NCI-H1417 (cell line): ENCODE results near the gene ATN1.

Experiments used
- DNase-seq, 3 experiments: peaks; one replicate each; lab custom pipeline; 2025; lab: John Stamatoyannopoulos, UW

The ATN1 gene

DNA sequence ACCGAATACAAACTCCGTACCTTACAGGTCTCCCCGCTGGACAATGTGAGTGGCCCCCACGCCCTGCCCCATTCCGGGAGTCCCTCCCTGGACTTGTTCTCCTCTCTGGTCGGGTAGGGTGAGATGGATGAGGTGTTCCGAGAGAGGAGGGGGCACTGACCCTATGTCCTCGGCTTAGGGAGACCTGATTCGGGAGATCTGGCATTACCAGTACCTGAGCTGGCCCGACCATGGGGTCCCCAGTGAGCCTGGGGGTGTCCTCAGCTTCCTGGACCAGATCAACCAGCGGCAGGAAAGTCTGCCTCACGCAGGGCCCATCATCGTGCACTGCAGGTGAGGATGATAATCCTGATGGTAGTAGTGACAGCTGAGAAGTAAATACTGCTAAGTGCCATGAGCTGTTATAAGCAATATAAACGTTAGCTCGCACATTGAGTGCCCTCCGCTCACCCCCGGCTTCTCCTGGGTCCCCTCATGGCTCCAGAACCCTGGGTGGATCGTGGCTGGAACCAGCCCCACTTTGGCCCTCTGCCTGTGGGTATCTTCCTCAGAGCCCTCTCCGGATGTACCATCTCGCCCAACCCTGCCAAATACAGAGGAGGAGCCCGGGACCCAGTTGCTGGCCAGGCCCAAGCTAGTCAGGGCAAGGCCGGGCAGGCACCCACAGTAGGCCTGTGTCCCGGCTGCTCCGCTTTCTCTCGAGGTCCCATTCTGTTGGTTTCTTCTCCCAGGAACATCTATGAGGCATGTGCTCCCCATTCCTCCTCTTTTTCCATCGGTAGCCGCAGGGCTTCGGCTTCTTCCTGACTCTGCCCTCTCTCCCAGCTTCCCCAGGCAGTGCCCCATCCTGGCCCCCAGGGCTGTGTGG lies 30.2 kb downstream of the ATN1 start:
- DNase-seq, result no peak

- no peak for DNase-seq
These were observed 30.9 kb downstream of the ATN1 start for GRCh38 chr12:6958609-6959057.

DNA sequence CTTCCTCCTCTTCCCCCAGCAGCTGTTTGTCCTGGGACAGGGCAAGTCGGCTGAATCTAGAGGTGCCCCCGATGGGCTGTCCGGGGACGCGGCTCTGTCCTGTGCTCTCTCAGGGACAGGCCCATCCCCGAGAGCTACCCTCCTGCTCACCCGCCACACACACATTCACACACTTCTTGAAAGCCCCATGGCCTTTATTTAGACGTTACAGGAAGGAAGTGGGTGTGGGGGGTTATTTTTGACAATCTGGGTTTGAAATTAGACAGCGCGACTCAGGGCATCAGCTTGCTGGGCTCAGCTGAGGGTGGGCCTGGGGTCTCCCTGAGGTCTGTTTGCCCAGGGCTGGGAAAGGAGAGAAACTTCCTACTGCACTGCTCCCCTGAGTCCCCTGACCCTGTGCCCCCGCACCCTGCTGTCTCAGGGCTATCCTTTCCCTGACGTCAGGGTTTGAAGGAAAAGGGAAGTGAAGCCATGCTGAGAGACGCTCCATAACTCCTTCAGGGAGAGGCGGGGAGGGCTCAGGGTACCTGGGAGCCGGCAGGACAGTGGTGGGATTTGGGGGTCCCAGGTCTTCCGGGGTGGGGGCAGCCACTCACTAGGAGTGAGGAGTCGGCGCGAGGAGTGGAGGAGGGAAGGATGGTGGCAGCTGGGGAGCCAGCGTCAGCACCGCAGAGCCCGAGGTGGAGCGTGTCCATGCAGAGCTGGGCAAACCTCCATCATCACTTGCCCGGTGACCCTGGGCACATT lies 31.5 kb downstream of the ATN1 start:
- no peak for DNase-seq

- no peak for DNase-seq
These were observed 32.2 kb downstream of the ATN1 start for GRCh38 chr12:6959805-6960592.

DNA sequence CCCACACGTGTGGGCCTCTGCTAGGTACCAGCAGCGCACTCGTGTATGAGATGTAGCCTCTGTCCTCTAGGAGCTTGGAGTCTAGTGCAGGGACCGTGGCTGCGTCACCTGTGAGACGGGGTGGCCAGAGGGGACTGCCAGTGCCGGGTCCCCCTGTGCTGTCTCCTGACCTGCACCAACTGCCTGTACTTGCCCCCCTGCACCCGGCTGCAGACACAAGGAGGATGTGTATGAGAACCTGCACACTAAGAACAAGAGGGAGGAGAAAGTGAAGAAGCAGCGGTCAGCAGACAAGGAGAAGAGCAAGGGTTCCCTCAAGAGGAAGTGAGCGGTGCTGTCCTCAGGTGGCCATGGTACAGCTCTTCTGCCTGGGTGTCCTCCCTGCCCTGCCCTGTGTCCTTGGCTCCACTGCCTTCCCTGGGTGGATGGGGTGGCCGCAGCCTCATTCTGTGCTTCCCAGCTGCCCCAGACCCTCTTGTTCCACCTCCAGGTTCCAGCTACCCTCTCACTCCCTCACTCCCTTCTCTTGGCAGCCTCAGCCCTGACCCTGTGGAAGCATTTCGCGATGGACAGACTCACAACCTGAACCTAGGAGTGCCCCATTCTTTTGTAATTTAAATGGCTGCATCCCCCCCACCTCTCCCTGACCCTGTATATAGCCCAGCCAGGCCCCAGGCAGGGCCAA lies 33.0 kb downstream of the ATN1 start:
- DNase-seq, result peak in 2 of 3 experiments; percentile 26 to 44

GRCh38 chr12:6961278-6961694 lies 33.5 kb downstream of the ATN1 start:
- peak in 2 of 3 experiments; percentile 63 to 75 for DNase-seq

DNA sequence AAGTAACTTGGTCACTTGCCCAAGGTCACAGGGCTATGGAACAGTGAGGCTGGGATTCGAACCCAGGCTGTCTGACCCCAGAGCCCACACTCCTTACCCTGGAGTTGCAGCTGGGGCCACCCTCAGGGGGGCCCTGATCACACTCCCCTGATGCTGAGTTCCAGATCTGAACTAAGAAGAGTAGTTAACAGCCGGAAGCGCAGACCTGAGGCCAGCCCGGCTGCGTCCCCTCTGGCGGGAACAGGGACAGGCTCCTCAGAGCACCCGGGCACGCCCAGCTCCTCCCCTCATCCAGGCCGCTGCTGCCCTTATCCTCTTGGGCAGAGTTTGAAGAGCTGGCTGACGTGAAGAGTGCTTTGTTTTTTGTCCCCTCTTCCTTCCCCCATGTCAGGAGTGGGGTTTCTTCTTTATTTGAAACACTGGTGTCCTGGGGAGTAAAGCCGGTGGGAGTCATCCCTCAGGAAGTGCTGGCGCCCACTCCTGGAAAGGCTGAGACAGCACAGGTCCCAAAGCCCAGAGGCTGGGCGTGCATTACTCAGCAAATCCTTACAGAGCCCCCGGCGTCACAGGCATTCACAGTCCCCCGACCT lies 34.0 kb downstream of the ATN1 start:
- DNase-seq, result peak; percentile 86 to 96 (median 93)

DNA sequence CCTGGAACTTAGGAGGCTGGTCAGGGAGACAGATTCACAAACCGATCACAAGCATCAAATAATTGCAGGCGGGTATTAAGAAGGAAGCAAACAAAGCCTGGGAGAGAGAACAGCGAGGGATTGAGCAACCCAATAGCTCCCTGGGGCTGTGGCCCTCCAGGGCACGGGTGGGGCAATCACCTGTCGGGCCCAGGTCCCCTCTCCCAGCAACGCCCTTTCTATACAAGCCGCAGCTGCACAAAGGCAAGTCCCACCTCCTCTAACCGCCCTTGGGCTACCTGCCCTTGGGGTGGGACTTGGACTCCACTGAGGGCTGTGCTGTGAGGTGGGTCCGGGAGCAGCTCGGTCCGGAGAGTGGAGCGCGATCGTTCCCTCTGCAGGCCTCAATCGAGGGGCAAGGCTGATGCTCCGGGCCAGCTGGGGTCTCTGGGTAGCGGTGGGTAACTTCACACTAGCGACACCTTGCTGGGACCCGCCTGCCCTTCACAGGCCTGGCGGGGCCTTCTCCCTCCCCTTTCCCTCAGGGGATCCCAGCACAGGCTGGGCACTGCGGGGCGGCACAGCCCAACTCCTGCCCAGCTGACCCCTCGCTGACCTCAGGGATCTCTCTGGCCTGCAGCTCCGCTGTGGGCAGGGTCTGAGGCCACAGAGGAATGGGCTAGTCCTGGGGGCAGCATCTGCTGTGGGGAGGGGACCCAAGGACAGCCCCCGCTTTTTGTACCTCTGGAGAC lies 34.7 kb downstream of the ATN1 start:
- peak in 2 of 3 experiments; percentile 78 to 96 for DNase-seq

DNA sequence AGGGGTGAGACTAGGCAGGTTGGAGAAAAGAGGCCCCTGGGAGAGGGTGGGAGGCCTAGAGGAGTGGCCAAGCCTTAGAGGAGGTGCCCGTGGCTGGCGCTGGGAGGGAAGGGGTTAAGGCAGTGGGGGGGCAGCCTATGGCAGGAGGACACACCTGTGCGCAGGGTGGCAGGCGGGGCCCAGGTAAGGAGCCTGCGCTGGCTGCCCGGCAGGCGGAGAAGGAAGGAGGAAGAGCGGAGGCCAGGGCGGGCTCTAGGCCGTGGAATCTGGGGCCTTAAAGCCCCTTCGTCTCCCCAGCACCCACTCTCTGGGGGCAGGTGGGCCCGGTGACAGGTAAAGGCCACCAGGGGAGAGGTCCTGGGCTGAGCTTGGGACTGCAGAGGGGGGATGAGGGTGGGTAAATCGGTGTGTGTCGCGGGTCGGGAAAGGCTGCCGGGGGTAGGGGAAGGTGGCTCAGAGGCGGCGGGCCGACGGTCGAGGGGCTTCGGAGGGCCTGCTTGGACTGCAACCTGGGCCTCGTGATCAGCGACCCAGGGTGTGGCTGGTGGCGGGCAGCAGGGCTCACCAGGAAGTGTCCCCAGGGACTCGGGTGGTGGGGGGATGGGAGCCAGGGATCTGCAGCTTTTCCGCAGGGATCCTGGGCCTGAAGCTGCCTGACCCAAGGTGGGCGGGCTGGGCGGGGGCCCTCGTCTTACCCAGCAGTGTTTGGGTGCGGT lies 35.4 kb downstream of the ATN1 start:
- DNase-seq, result peak; percentile 87 to 94 (median 93)

DNA sequence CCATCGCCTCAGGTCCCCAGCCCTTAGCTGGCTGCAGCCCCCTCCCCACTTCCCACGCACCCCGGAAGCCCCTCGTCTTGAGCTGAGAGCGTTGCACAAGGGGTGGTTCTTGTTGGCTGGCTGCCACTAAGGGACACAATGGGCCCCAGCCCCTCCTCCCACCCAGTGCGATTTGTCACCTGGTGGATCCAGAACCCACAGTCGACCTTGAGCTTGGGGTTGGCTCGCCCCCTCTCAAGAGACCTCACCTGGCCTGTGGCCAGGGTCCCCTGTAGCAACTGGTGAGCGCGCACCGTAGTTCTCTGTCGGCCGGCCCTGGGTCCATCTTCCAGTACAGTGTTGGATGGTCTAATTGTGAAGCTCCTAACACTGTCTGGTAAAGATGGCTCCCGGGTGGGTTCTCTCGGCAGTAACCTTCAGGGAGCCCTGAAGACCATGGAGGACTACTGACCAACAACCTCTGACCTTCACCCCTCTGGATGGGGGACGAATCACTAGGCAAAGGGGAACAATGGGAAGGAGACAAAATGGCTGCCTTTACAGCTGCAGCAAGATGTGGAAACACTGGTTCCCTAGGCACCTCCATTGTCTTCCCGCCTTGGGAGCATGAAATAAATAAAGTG lies 36.1 kb downstream of the ATN1 start:
- DNase-seq, result peak; percentile 46 to 71 (median 69)

- DNase-seq, result no peak
These were observed 36.9 kb downstream of the ATN1 start for GRCh38 chr12:6964605-6965025.

DNA sequence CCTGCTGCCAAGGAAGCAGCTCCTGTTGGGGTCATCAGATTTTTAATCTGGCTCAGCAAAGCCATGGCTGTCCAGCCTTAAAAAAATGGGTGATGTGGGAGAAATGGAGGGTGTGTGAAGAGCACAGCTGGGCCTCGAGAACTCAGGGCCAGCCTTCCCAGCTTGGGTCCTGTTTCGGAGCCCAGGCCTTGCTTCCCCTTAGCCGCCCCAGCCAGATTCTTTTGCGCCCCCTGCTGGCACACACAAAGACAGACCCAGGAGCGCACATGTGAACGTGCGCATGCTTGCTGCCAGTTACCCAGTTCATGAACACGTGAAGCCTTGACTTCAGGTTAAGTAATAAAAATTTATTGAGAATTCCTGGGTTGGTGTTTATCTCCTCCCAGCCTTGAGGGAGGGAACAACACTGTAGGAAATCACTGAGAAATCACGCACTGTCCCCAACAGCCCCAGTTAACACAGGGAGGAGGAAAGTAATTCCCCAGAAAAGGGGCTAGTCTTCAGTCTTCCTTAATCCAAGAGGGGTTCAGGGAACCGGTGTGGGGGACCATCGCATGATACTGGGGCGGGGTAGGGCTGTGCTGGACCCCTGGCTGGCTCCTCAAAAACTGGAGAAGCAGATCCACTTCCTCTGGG lies 37.4 kb downstream of the ATN1 start:
- DNase-seq, result peak; percentile 70 to 88 (median 88)

GRCh38 chr12:6965714-6966113 lies 38.0 kb downstream of the ATN1 start:
- DNase-seq, result no peak

GRCh38 chr12:6966351-6966750 lies 38.6 kb downstream of the ATN1 start:
- DNase-seq, result no peak

- no peak for DNase-seq
These were observed 39.9 kb downstream of the ATN1 start for GRCh38 chr12:6967651-6968100.

- DNase-seq, result no peak
These were observed 40.7 kb downstream of the ATN1 start for GRCh38 chr12:6968426-6968825.

GRCh38 chr12:6970096-6970527 lies 42.4 kb downstream of the ATN1 start:
- peak in 1 of 3 experiments; percentile 55 for DNase-seq

DNA sequence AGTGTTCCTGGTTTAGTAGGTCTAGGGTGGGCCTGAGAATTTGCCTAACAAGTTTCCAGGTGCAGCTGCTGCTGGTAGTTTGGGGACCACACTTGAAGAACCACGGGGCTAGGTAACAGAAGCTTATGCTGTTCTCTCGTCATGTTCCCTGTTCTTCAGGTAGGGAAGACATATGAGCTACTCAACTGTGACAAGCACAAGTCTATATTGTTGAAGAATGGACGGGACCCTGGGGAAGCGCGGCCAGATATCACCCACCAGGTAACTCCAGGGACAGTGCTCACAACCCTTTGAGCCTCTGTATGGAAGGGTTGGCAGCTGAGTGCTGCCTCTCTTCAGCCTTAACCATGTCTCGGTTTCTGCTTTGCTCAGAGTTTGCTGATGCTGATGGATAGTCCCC lies 46.4 kb downstream of the ATN1 start:
- no peak for DNase-seq
